VCaP (cell line): ENCODE data around the gene SMPD4.
"Not testable (repeated sequence)": the region's sequence is repeated elsewhere in the genome, so short reads cannot be mapped to it uniquely, and the experiment has no call there.

Source experiments
- H3K27ac ChIP-seq: fragments of 450-650 bp; 2 replicates; pipeline ENCODE4 v1.5.1; 2017
- CTCF ChIP-seq: fragments of 450-650 bp; conservative IDR thresholded peaks from 2 replicates; pipeline ENCODE4 v1.5.1; 2017; ENCODE audit warnings: mild to moderate bottlenecking, moderate library complexity

SMPD4 gene

DNA sequence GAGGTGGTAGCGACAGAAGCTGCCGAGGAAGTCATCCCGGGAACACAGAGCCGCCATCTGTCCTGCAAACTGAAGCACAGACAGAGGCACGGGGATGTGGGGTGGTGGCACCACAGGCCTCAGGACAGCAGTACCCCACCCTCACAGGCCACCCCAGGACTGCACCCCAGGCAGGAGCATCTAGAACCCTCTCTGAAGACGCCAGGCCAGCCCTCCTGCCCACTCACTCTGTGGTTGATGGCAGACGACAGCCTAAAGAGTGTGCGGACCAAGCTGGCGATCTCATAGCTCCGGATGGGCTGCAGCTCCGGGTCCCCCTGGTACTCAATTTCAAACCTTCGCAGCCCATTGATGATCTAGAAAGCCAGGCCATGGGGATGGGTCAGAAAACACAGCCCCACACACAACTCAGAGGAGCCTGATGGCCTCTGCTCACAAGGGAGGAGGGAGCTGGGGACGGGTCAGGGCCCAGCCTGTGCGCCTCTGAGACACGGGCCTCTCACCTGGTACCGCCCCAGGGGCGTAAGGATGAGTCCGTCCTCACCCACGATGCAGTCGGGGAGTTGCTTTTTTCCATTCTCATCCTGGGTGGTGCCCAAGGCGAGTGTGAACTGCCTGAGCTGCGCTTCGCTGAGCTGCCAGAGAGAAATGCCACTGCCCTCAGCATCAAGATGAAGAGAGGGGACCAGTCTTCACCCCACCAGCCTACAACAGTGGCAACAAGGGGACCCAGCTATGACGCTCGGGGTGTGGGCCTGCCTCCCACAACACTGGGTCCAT, 28.4 kb downstream of the SMPD4 start:
- no peak for TF ChIP-seq CTCF

GRCh38 chr2:130152136-130152815, 29.1 kb downstream of the SMPD4 start:
- not testable (repeated sequence) for H3K27ac ChIP-seq

More for the DNA sequence above, 28.4 kb downstream of the SMPD4 start:
- no peak overlapping the region for H3K27ac ChIP-seq

DNA sequence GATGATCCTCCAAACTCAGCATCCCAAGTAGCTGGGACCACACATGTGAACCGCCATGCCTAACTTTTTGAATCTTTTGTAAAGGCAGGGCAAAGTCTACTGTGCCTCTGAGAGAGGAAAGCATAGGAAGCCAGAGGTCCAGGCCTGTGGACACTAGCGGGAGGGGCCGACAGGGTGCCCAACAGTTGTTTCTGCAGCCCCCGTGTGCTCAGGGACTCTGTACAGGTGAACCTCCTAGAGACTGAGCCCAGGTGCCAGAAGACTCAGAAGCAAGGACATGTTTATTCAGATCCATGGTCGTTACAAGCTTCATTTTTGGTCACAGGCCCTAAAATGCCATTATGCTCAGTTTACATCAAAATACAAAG, 30.3 kb downstream of the SMPD4 start:
- not testable (repeated sequence) for H3K27ac ChIP-seq

- TF ChIP-seq CTCF: no peak
- no peak overlapping the region for H3K27ac ChIP-seq
These were observed 30.9 kb downstream of the SMPD4 start for GRCh38 chr2:130150181-130151144.

DNA sequence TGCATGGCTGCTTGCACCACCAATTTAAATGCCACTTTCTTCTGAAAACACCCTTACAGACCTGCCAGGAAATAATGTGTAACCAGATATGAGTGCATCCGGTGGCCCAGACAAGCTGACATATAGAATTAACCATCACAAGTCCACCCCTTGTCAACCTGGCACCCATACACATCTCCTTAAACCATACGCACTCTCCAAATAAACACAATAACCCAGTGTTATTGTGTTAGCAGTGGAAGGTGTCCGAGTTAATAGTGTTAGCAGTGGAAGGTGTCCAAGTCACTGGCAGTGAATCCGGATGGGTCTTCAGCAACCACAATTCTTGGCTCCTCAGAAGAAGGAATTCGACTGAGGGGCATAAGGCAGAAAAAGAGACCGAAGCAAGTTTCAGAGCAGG, 32.9 kb downstream of the SMPD4 start:
- H3K27ac ChIP-seq: not testable (repeated sequence)

GRCh38 chr2:130145006-130145414, 36.4 kb downstream of the SMPD4 start, which contains the start of gene CCDC74B:
TSS of gene CCDC74B (minus strand) at chr2:130145112. CDS start at chr2:130144996, 116 bp downstream.
- peak within 1 kb of the TSS; percentile 29; the same call in 1 of the 2 replicates for H3K27ac ChIP-seq

DNA sequence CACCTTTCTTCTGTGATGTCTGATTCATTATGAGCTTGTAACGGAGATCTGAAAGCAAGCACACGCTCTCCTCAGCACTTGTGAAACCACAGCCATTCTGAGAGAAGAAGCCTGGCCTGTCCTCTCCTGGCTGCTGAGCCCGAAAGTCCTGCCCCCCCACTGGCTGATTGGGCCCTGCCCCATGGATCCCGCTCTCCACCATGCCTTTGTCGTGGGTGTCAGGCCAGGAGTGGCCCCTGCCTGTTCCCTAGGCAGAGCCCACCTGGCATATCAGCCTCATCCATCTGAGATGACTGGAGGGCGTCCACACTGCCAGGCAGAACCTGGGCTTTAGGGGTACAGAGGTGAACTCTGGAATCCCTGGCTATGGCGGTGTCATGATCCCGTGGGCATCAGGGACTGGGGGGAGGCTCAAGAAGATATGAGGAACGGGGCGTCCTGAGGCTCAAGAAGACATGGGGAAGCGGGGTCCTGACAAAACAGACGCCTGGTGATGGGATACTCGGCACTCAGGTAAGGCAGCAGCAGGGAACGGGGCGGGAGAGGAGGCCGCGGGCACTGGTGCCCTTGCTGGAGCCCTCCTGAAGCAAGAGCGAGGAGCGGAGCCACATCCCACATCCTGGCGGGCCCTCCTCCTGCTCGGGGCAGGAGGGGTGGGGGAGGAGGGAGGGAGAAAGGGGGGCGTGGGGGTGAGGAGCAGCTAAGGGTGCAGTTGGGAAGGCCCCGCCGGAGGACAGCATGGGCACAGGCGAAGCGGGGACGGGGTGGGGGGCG, 37.9 kb downstream of the SMPD4 start:
- H3K27ac ChIP-seq: not testable (repeated sequence)

GRCh38 chr2:130142396-130143265, 38.8 kb downstream of the SMPD4 start:
- not testable (repeated sequence) for H3K27ac ChIP-seq

- H3K27ac ChIP-seq: not testable (repeated sequence)
These were observed 39.6 kb downstream of the SMPD4 start for GRCh38 chr2:130141645-130142370.

DNA sequence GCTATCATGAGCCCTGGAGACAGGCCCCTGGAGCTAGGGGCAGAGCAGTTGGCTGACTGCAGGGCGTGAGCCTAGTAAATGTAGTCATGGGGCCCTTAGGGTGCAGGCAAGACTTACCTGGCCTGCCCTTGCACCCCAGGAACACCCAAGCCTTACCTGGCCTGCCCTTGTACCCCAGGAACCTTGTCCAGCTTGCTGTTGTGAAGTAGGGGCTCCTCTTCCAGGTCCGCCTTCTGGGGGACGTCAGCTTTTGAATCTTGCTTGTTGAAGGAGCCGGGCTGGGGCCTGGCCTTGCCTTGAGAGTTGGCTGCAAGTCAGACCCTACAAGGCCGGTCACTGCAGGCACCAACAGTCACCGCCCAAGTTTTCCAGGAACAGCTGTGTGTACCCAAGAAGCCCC, 40.4 kb downstream of the SMPD4 start:
- not testable (repeated sequence) for H3K27ac ChIP-seq

DNA sequence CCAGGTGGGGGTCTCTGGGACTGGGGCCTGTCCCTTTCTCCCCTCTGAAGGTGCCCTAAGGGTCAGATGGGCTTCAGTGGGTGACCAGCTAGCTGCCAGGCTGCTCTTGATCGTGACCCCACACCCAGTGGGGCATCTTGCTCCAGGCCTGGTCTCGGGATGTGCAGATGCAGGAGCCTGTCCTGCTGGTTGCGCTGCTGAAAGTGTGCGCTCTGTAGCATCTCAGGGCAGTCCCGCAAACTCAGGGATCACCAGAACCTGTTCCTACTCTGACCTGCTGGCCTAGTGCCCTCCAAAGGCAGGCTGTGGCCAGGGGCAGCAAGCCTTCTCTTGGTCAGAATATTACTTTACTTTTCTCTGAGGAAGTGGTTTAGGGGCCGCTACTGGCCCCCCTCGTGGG, 40.9 kb downstream of the SMPD4 start:
- not testable (repeated sequence) for H3K27ac ChIP-seq

DNA sequence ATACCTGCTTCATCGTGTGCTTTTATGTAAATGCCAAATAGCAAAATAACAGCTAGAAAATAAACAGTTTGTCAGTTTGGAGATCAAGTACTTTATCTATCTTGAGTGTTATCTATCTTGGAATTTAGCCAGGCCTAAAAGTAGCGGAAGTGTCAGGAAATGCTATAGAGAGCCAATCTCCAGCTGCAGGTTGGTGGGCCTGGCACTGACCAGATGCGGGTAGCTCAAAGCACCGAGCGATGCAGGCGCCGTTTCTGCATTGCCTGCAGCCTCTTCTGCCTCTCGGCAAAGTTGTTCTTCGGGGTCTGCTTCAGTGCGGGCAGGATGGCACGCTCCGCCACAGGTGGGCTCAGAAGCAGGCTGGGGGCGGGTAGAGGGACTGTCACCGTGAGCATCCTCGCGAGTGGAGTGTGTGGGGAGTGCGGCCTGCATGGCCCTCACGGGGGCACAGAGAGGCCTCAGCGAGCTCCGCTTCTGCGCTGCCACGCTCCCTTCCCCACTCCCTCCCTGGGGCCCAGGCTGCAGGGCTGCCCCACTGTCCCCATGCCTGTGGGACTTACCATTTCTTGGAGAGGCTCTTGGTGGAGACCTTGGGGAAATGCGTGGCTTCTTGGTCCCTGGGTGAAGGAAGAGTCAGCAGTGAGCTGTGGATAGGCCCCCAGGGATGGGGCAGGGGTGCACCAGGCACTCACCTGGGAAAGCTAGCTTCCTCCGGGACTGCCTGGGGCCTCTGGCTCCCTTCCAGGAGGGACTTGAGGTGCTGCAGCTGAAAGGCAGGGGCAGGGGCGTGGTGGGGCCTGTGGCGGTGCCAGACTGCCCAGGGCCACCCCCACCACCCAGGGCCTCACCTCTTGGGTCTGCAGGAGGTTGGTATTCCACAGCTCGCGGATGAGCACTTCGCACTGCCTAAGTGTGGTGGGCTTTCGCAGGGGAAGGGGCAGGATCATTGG, 41.8 kb downstream of the SMPD4 start:
- H3K27ac ChIP-seq: not testable (repeated sequence)

GRCh38 chr2:130138841-130139251, 42.6 kb downstream of the SMPD4 start:
- not testable (repeated sequence) for H3K27ac ChIP-seq

- H3K27ac ChIP-seq: not testable (repeated sequence)
These were observed 43.1 kb downstream of the SMPD4 start for GRCh38 chr2:130138326-130138725.

DNA sequence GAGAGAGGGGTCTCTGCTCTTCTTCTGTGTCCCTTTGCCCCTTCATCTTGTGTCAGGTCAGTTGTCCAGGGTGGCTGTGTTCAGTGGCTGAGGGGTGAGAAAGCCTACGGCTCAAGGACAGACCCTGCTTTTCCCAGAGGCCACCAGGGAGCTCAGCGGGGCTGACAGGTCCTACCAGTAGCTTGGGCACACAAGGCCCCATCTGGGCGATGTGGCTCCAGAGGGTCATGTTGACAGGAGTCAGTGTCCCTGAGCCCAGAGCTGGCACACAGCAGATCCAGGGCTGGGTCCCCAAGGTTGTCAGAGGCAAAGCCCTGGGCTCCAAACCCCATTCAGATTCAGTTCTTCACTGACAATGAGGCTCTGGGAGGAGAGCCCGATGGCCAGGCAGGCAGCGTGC, 44.3 kb downstream of the SMPD4 start:
- H3K27ac ChIP-seq: not testable (repeated sequence)
